ENCODE results near the gene ANXA4. TPM values are rescaled to one million over a fixed set of nuclear protein-coding genes. Genes with fewer than 3 reads are reported as not detected.

ANXA4 gene
- total and polyA plus RNA-seq, 4 donors, result 17.6 to 135 (median 59.4) TPM

GRCh38 chr2:69766014-69766413, 24.1 kb downstream of the ANXA4 start:
- WGBS, result 79% methylated on average over 3 of the region's 3 CpGs
- no peaks in the 10 kb centered on the region for H3K27me3 ChIP-seq (ENCODE audit: control insufficient read depth in 4 of 4, insufficient read depth in 4 of 4, low read length in 3 of 4)
- H3K4me3 ChIP-seq (ENCODE audit: low read depth in 1 of 3, low read length in 3 of 3), result no peak overlapping the region
- H3K9me3 ChIP-seq (ENCODE audit: control insufficient read depth in 4 of 4, low read length in 3 of 4), result no peaks in the 10 kb centered on the region
- TF ChIP-seq HNF4G (IDR thresholded peaks at IDR 0.05) (no peak), REST (IDR thresholded peaks at IDR 0.05) (no peak)
- H3K4me1 ChIP-seq (ENCODE audit: control insufficient read depth in 4 of 4, insufficient read depth in 4 of 4, low read length in 3 of 4), result peaks cover 0 to 41% (median 20%) of the 10 kb centered on the region in 4 donors
- no peak for DNase-seq (ENCODE audit: low spot score)
- no peak overlapping the region for H3K9ac ChIP-seq (ENCODE audit: low read depth in 1 of 2, low read length in 2 of 2)
- H3K27ac ChIP-seq (ENCODE audit: low read depth in 1 of 2, low read length in 2 of 2), result no peak overlapping the region
- peaks cover 0 to 8% (median 0%) of the 10 kb centered on the region in 4 donors for H3K36me3 ChIP-seq (ENCODE audit: control insufficient read depth in 4 of 4, insufficient read depth in 3 of 4, low read depth in 1 of 4, low read length in 3 of 4)

GRCh38 chr2:69767034-69767433, 25.1 kb downstream of the ANXA4 start:
- WGBS, result 69% methylated on average over 3 of the region's 3 CpGs
- Histone ChIP-seq H3K27ac (ENCODE audit: low read depth in 1 of 2, low read length in 2 of 2) (peak overlapping the region in 1 of 2 donors; percentile 18), H3K36me3 (ENCODE audit: control insufficient read depth in 4 of 4, insufficient read depth in 3 of 4, low read depth in 1 of 4, low read length in 3 of 4) (peaks cover 0 to 5% (median 0%) of the 10 kb centered on the region in 4 donors), H3K4me3 (ENCODE audit: low read depth in 1 of 3, low read length in 3 of 3) (no peak overlapping the region), H3K27me3 (ENCODE audit: control insufficient read depth in 4 of 4, insufficient read depth in 4 of 4, low read length in 3 of 4) (no peaks in the 10 kb centered on the region), H3K4me1 (ENCODE audit: control insufficient read depth in 4 of 4, insufficient read depth in 4 of 4, low read length in 3 of 4) (peaks cover 0 to 48% (median 20%) of the 10 kb centered on the region in 4 donors), H3K9me3 (ENCODE audit: control insufficient read depth in 4 of 4, low read length in 3 of 4) (no peaks in the 10 kb centered on the region), H3K9ac (ENCODE audit: low read depth in 1 of 2, low read length in 2 of 2) (no peak overlapping the region)
- no peak for DNase-seq (ENCODE audit: low spot score)
- peak; percentile 65 for TF ChIP-seq NR2F2 (IDR thresholded peaks at IDR 0.05)
- TF ChIP-seq TAF1 (conservative IDR thresholded peaks at IDR 0.05), result no peak
- TF ChIP-seq RAD21 (IDR thresholded peaks at IDR 0.05), result peak in 1 of 2 donors; percentile 25

GRCh38 chr2:69768235-69768634, 26.3 kb downstream of the ANXA4 start:
- Histone ChIP-seq H3K9ac (ENCODE audit: low read depth in 1 of 2, low read length in 2 of 2) (no peak overlapping the region), H3K27me3 (ENCODE audit: control insufficient read depth in 4 of 4, insufficient read depth in 4 of 4, low read length in 3 of 4) (no peaks in the 10 kb centered on the region), H3K4me1 (ENCODE audit: control insufficient read depth in 4 of 4, insufficient read depth in 4 of 4, low read length in 3 of 4) (peaks cover 0 to 51% (median 19%) of the 10 kb centered on the region in 4 donors), H3K4me3 (ENCODE audit: low read depth in 1 of 3, low read length in 3 of 3) (no peak overlapping the region), H3K27ac (ENCODE audit: low read depth in 1 of 2, low read length in 2 of 2) (peak overlapping the region; percentile 16 to 55), H3K36me3 (ENCODE audit: control insufficient read depth in 4 of 4, insufficient read depth in 3 of 4, low read depth in 1 of 4, low read length in 3 of 4) (peaks cover 0 to 5% (median 0%) of the 10 kb centered on the region in 4 donors), H3K9me3 (ENCODE audit: control insufficient read depth in 4 of 4, low read length in 3 of 4) (no peaks in the 10 kb centered on the region)
- 90% methylated on average over 5 of the region's 5 CpGs for WGBS
- DNase-seq (ENCODE audit: low spot score), result no peak
- TF ChIP-seq REST (IDR thresholded peaks at IDR 0.05) (no peak), SP1 (IDR thresholded peaks at IDR 0.05) (no peak), HNF4A (conservative IDR thresholded peaks at IDR 0.05) (no peak), FOXA2 (IDR thresholded peaks at IDR 0.05) (no peak), EGR1 (IDR thresholded peaks at IDR 0.05; ENCODE audit: low read depth in 2 of 2) (no peak), NR2F2 (IDR thresholded peaks at IDR 0.05) (no peak), JUND (IDR thresholded peaks at IDR 0.05) (no peak), YY1 (IDR thresholded peaks at IDR 0.05) (no peak), ZBTB33 (IDR thresholded peaks at IDR 0.05) (no peak), MAX (IDR thresholded peaks at IDR 0.05) (no peak), CTCF (IDR thresholded peaks at IDR 0.05; ENCODE audit: low read depth, low read length, missing input control) (no peak), ATF3 (IDR thresholded peaks at IDR 0.05) (no peak), RXRA (IDR thresholded peaks at IDR 0.05) (no peak), TAF1 (conservative IDR thresholded peaks at IDR 0.05) (no peak)

Data from liver (tissue), 9 donors.